HCT116 (cell line): Measurements from ENCODE around the gene EIF4E3. TPM values are rescaled to one million over a fixed set of nuclear protein-coding genes. Genes with fewer than 3 reads are reported as not detected.

ENCODE experiments used
- ATAC-seq: fragments of 200-7000 bp; cut with Tn5 transposase; 2 replicates; pipeline ENCODE4 v1.9.1; 2020; ENCODE audit warnings: mild to moderate bottlenecking, moderate library complexity
- BruUV-seq: library from RNA; stranded (reverse); fragments of 400-500 nt; replicated peaks from 2 replicates; lab custom pipeline; 2021; lab: Mats Ljungman, UMichigan
- CTCF ChIA-PET: fragments of 300-600 bp; sonication (Branson Sonifier 250); formaldehyde crosslinking; loops from one replicate; lab custom pipeline; 2021; ENCODE audit warnings: antibody characterized with exemption; lab: Charles Lee
- POLR2A ChIA-PET: fragments of 300-600, 350-600 bp; sonication (Branson Sonifier 250); formaldehyde crosslinking; loops from one replicate; lab custom pipeline; 2021; ENCODE audit warnings: antibody characterized with exemption; lab: Charles Lee
- RAD21 ChIA-PET, 2 experiments: fragments of 300-600 bp; sonication (Branson Sonifier 250); formaldehyde crosslinking; loops; one replicate each; lab custom pipeline; 2023; ENCODE audit warnings: low total read pairs in 2 of 2; ENCODE audit not compliant: uncharacterized antibody in 2 of 2, unreplicated experiment in 2 of 2, low non-redundant PET in 1 of 2; lab: Charles Lee
- DNase-seq: peaks from one replicate; pipeline ENCODE4 v3.0.0-alpha.2; 2010; ENCODE audit warnings: low read depth, low spot score
- H2AFZ ChIP-seq: fragments of 200-600 bp; shearing (Covaris generic), sonication (generic); 2 replicates; pipeline ENCODE4 v1.6.1; 2017; ENCODE audit warnings: low read depth, mixed run types, mixed read lengths, antibody characterized with exemption, low read length; ENCODE audit not compliant: poor library complexity, severe bottlenecking
- H3K27ac ChIP-seq: 2 replicates; pipeline ENCODE4 v1.5.1; 2012; ENCODE audit warnings: low read depth, low read length
- H3K27me3 ChIP-seq: fragments of 200-600 bp; sonication (generic); 2 replicates; pipeline ENCODE4 v1.6.1; 2016; ENCODE audit warnings: mixed run types, low read length, mixed read lengths; ENCODE audit not compliant: insufficient read depth
- H3K36me3 ChIP-seq, 2 experiments: fragments of 200-500 bp in 1 of 2; fragments of 200-600 bp in 1 of 2; sonication (Bioruptor generic) in 1 of 2; sonication (generic) in 1 of 2; 2 replicates each; pipeline versions ENCODE4 v1.5.1 to v1.6.1; 2014 to 2016; ENCODE audit warnings: low read length in 2 of 2, inconsistent platforms in 1 of 2, mixed read lengths in 1 of 2, mixed run types in 1 of 2; ENCODE audit not compliant: insufficient read depth in 2 of 2, control insufficient read depth in 1 of 2
- H3K4me1 ChIP-seq, 2 experiments: fragments of 200-600 bp in 1 of 2; sonication (generic) in 1 of 2; 2 replicates each; pipeline versions ENCODE4 v1.5.1 to v1.6.1; 2012 to 2017; ENCODE audit warnings: low read length in 2 of 2, inconsistent platforms in 1 of 2, mild to moderate bottlenecking in 1 of 2, mixed read lengths in 1 of 2, mixed run types in 1 of 2, moderate library complexity in 1 of 2; ENCODE audit not compliant: insufficient read depth in 2 of 2, control insufficient read depth in 1 of 2
- H3K4me2 ChIP-seq: fragments of 200-600 bp; sonication (generic); 2 replicates; pipeline ENCODE4 v1.6.1; 2017; ENCODE audit warnings: mixed run types, low read length, mixed read lengths
- H3K4me3 ChIP-seq, 2 experiments: fragments of 200-600 bp in 1 of 2; sonication (generic) in 1 of 2; replicated peaks in 1 of 2; 2 replicates each; pipeline ENCODE4 v1.5.1; 2011 to 2016; ENCODE audit warnings: low read length in 2 of 2, control low read depth in 1 of 2, low read depth in 1 of 2, mild to moderate bottlenecking in 1 of 2, mixed read lengths in 1 of 2, mixed run types in 1 of 2
- H3K79me2 ChIP-seq: fragments of 200-600 bp; sonication (generic); 2 replicates; pipeline ENCODE4 v1.6.1; 2017; ENCODE audit warnings: mild to moderate bottlenecking, mixed run types, low read length, moderate library complexity, mixed read lengths; ENCODE audit not compliant: insufficient read depth
- H3K9ac ChIP-seq: fragments of 200-600 bp; sonication (generic); 2 replicates; pipeline ENCODE4 v1.6.1; 2016; ENCODE audit warnings: low read length, mixed read lengths
- H3K9me2 ChIP-seq: fragments of 200-600 bp; sonication (generic), shearing (Covaris generic); 2 replicates; pipeline ENCODE4 v1.6.1; 2017; ENCODE audit warnings: mixed run types, mild to moderate bottlenecking, moderate library complexity; ENCODE audit not compliant: insufficient read depth
- H3K9me3 ChIP-seq, 2 experiments: fragments of 200-500 bp in 1 of 2; fragments of 200-600 bp in 1 of 2; sonication (Bioruptor generic) in 1 of 2; sonication (generic) in 1 of 2; 2 replicates each; pipeline ENCODE4 v1.6.1; 2014 to 2017; ENCODE audit warnings: low read length in 2 of 2, mixed read lengths in 2 of 2, inconsistent platforms in 1 of 2, low read depth in 1 of 2, mild to moderate bottlenecking in 1 of 2, mixed run types in 1 of 2, moderate library complexity in 1 of 2; ENCODE audit not compliant: control insufficient read depth in 1 of 2, insufficient read depth in 1 of 2
- H4K20me1 ChIP-seq: fragments of 200-600 bp; sonication (generic), shearing (Covaris generic); 2 replicates; pipeline ENCODE4 v1.6.1; 2017; ENCODE audit warnings: mixed run types, mild to moderate bottlenecking, moderate library complexity; ENCODE audit not compliant: insufficient read depth
- ATF3 ChIP-seq: IDR thresholded peaks from 2 replicates; pipeline ENCODE4 v1.6.1; 2012
- CBX3 ChIP-seq: IDR thresholded peaks from 2 replicates; pipeline ENCODE4 v1.6.1; 2012; ENCODE audit warnings: low read depth
- CEBPB ChIP-seq: IDR thresholded peaks from 2 replicates; pipeline ENCODE4 v1.6.1; 2012; ENCODE audit warnings: low read depth
- ELF1 ChIP-seq: IDR thresholded peaks from 2 replicates; pipeline ENCODE4 v1.6.1; 2012; ENCODE audit warnings: low read depth, borderline replicate concordance
- EZH2 ChIP-seq: fragments of 200-600 bp; sonication (generic); IDR thresholded peaks from 2 replicates; pipeline ENCODE4 v1.6.1; 2017; ENCODE audit warnings: antibody characterized with exemption, mixed run types
- EZH2phosphoT487 ChIP-seq: fragments of 200-600 bp; IDR thresholded peaks from 2 replicates; pipeline ENCODE4 v1.6.1; 2018; ENCODE audit warnings: antibody characterized with exemption, borderline replicate concordance
- FOSL1 ChIP-seq: IDR thresholded peaks from 2 replicates; pipeline ENCODE4 v1.6.1; 2012; ENCODE audit warnings: low read depth
- JUND ChIP-seq: IDR thresholded peaks from 2 replicates; pipeline ENCODE4 v1.6.1; 2012
- MAX ChIP-seq: IDR thresholded peaks from 2 replicates; pipeline ENCODE4 v1.6.1; 2012
- POLR2A ChIP-seq: IDR thresholded peaks from 2 replicates; pipeline ENCODE4 v1.7.0; 2011; ENCODE audit warnings: borderline replicate concordance; ENCODE audit not compliant: insufficient read depth, insufficient read length; ENCODE audit errors: extremely low read depth
- POLR2AphosphoS5 ChIP-seq: IDR thresholded peaks from 2 replicates; pipeline ENCODE4 v1.6.1; 2011; ENCODE audit warnings: mild to moderate bottlenecking, low read depth, low read length, moderate library complexity
- RAD21 ChIP-seq: IDR thresholded peaks from 2 replicates; pipeline ENCODE4 v1.6.1; 2012; ENCODE audit warnings: low read depth, mild to moderate bottlenecking
- REST ChIP-seq: IDR thresholded peaks from 2 replicates; pipeline ENCODE4 v1.6.1; 2012; ENCODE audit warnings: low read depth
- SIN3A ChIP-seq: IDR thresholded peaks from 2 replicates; pipeline ENCODE4 v1.6.1; 2012; ENCODE audit warnings: low read depth
- SP1 ChIP-seq: IDR thresholded peaks from 2 replicates; pipeline ENCODE4 v1.6.1; 2012; ENCODE audit warnings: low read depth
- YY1 ChIP-seq: IDR thresholded peaks from 2 replicates; pipeline ENCODE4 v1.6.1; 2011; ENCODE audit warnings: low read length, low read depth, moderate library complexity, mild to moderate bottlenecking; ENCODE audit not compliant: insufficient replicate concordance; ENCODE audit errors: extremely low read depth
- ZBTB33 ChIP-seq: IDR thresholded peaks from 2 replicates; pipeline ENCODE4 v1.6.1; 2011; ENCODE audit warnings: mild to moderate bottlenecking, low read length, moderate library complexity; ENCODE audit not compliant: insufficient replicate concordance; ENCODE audit errors: extremely low read depth
- ZFX ChIP-seq: fragments of 450-650 bp; IDR thresholded peaks from 2 replicates; pipeline ENCODE4 v1.6.1; 2017
- ZNF274 ChIP-seq: fragments of 200-500 bp; sonication (Bioruptor generic); IDR thresholded peaks from 2 replicates; pipeline ENCODE4 v1.6.1; 2014; ENCODE audit warnings: mild to moderate bottlenecking, low read depth, low read length, inconsistent platforms
- intact Hi-C: fragments of 100-400 bp; cut with micrococcal nuclease; formaldehyde crosslinking; loops from 2 replicates; pipeline ENCODE4 v1.10.0; 2022
- total RNA-seq: library from RNA; stranded (reverse); gene quantifications from one replicate; pipeline ENCODE4 v1.2.1, GENCODE V29; 2021; ENCODE audit not compliant: unreplicated experiment

The EIF4E3 gene
- total RNA-seq, 1 experiment from 2014 or later: 6.0 TPM

DNA sequence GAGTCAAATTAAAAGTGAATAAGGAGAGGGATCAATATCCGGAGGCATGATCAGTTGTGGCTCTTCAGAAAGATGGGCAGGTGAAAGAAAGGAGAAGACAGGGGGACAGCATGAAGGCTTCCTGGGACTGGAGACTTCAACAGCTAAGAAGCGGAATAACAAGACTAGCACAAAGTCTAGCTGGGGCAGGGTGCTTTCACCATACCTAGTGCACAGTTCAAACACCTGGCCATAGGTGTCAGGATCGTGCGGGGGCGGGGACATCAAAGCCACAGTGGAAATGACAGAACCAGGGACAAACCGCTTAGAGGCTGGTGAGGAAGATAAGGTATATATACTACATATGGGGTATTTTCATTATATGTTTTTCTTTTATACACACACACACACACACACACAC, 75.4 kb downstream of the EIF4E3 start:
- H3K4me1 ChIP-seq: no peaks in the 10 kb centered on the region
- BruUV-seq: no TSS peak
- H3K79me2 ChIP-seq: no peaks in the 10 kb centered on the region
- H3K4me3 ChIP-seq: no peak overlapping the region
- no peaks in the 10 kb centered on the region for H3K27me3 ChIP-seq
- no peaks in the 10 kb centered on the region for H3K9me3 ChIP-seq
- no peak overlapping the region for H3K9ac ChIP-seq
- DNase-seq (no peak), ATAC-seq (no peak)
- no peaks in the 10 kb centered on the region for H3K9me2 ChIP-seq
- H2AFZ ChIP-seq: no peak overlapping the region
- TF ChIP-seq MAX (no peak), YY1 (no peak), FOSL1 (no peak), ZBTB33 (no peak), REST (no peak), ZFX (no peak), SIN3A (no peak), JUND (no peak), POLR2AphosphoS5 (no peak), EZH2phosphoT487 (no peak), RAD21 (no peak), ELF1 (no peak), CEBPB (no peak), ATF3 (no peak), POLR2A (no peak), CBX3 (no peak), EZH2 (no peak), SP1 (no peak), ZNF274 (no peak)
- ChIA-PET CTCF (no interaction called here), POLR2A (no interaction called here), RAD21 (no interaction called here)
- no peaks in the 10 kb centered on the region for H3K36me3 ChIP-seq
- H3K27ac ChIP-seq: no peak overlapping the region
- intact Hi-C loops: loop anchor here (5.0 kb wide), 2 partner anchors 1097 to 1117 kb away; no protein-coding TSS in a partner anchor
- H4K20me1 ChIP-seq: no peaks in the 10 kb centered on the region
- H3K4me2 ChIP-seq: no peak overlapping the region
